ENCODE data around the gene FGFR3.

DNA sequence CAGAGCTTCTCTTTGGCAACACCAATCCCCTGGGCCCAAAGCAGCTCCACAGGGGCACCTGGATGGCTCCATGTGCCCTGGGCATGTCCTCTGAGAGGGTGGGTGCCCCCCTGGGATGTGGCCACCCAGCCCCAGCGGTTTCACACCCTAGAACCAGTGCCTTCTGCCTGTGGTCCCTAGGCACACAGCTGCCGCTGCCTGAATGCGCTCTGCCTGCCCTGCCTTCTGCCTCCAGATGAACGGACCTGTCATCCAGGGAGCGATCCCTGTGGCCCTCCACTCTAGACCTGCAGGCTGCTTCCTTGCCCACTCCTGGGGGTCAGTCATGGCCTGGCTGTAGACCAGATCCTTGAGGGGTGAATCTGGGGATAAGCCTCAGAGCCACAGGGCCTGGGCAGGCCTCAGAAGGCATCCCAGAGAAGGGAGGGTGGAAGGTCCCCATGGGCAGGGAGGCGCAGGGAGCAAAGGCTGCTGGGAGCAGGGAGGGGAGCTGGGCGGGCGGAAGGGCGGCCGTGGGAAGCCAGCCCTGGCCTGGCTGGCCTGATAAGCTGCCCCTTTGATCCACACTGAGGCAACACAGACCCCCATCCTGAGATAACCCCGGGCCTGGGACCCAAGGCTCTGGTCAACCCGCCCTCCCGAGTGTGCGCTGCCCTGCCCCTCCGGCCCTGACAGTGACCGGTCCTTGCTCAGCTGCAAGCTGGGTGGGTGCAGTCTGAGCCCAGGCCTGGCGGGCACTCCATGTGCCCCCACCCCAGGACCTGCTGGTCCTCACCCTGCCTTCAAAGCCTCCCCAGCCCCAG is 8.1 kb upstream of the FGFR3 start:
- no peak for TF ChIP-seq POLR2A (IDR thresholded peaks at IDR 0.05; ENCODE audit: low read depth)
- TF ChIP-seq, protein P1, sequence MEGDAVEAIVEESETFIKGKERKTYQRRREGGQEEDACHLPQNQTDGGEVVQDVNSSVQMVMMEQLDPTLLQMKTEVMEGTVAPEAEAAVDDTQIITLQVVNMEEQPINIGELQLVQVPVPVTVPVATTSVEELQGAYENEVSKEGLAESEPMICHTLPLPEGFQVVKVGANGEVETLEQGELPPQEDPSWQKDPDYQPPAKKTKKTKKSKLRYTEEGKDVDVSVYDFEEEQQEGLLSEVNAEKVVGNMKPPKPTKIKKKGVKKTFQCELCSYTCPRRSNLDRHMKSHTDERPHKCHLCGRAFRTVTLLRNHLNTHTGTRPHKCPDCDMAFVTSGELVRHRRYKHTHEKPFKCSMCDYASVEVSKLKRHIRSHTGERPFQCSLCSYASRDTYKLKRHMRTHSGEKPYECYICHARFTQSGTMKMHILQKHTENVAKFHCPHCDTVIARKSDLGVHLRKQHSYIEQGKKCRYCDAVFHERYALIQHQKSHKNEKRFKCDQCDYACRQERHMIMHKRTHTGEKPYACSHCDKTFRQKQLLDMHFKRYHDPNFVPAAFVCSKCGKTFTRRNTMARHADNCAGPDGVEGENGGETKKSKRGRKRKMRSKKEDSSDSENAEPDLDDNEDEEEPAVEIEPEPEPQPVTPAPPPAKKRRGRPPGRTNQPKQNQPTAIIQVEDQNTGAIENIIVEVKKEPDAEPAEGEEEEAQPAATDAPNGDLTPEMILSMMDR (IDR thresholded peaks at IDR 0.05), result no peak

Data from esophagus muscularis mucosa (tissue), 3 donors.